Amygdala (tissue), 56 donors: ENCODE data around the gene STXBP4.

Experiments used
- DNase-seq, 56 donors: peaks; one replicate each; lab custom pipeline; 2025; lab: John Stamatoyannopoulos, UW

The STXBP4 gene

GRCh38 chr17:55110521-55110920 is 142.0 kb downstream of the STXBP4 start:
- no peak for DNase-seq

GRCh38 chr17:55114283-55114682 is 145.7 kb downstream of the STXBP4 start:
- DNase-seq: no peak

GRCh38 chr17:55116440-55116914 is 147.9 kb downstream of the STXBP4 start:
- DNase-seq: no peak

GRCh38 chr17:55117164-55117563 is 148.6 kb downstream of the STXBP4 start:
- no peak for DNase-seq

- DNase-seq: no peak
These were observed 152.1 kb downstream of the STXBP4 start for GRCh38 chr17:55120651-55121050.

GRCh38 chr17:55121268-55121667 is 152.7 kb downstream of the STXBP4 start:
- no peak for DNase-seq

- DNase-seq: no peak
These were observed 153.5 kb downstream of the STXBP4 start for GRCh38 chr17:55122114-55122513.

GRCh38 chr17:55124730-55125360 is 156.3 kb downstream of the STXBP4 start:
- DNase-seq: no peak

- no peak for DNase-seq
These were observed 165.0 kb downstream of the STXBP4 start for GRCh38 chr17:55133583-55133982.

GRCh38 chr17:55134486-55135157 is 166.1 kb downstream of the STXBP4 start:
- DNase-seq: no peak

GRCh38 chr17:55140809-55141208 is 172.2 kb downstream of the STXBP4 start:
- no peak for DNase-seq

GRCh38 chr17:55144518-55144917 is 176.0 kb downstream of the STXBP4 start:
- no peak for DNase-seq

- no peak for DNase-seq
These were observed 180.9 kb downstream of the STXBP4 start for GRCh38 chr17:55149485-55149884.

- DNase-seq: no peak
These were observed 183.7 kb downstream of the STXBP4 start for GRCh38 chr17:55152236-55152635.

- DNase-seq: no peak
These were observed 185.5 kb downstream of the STXBP4 start for GRCh38 chr17:55154101-55154500.

- DNase-seq: no peak
These were observed 187.4 kb downstream of the STXBP4 start for GRCh38 chr17:55155856-55156560.

- DNase-seq: no peak
These were observed 188.6 kb downstream of the STXBP4 start for GRCh38 chr17:55157165-55157564.

- no peak for DNase-seq
These were observed 189.9 kb downstream of the STXBP4 start for GRCh38 chr17:55158439-55158838.

GRCh38 chr17:55159251-55159650 is 190.7 kb downstream of the STXBP4 start:
- no peak for DNase-seq

- DNase-seq: no peak
These were observed 191.9 kb downstream of the STXBP4 start for GRCh38 chr17:55160501-55160900.

- no peak for DNase-seq
These were observed 193.5 kb downstream of the STXBP4 start for GRCh38 chr17:55161935-55162555.
